Omental fat pad (tissue), 4 donors: ENCODE measurements around the gene SLC22A7. TPM values are rescaled to one million over a fixed set of nuclear protein-coding genes. Genes with fewer than 3 reads are reported as not detected.

Experiments
- ATAC-seq: fragments of 150-250 bp; one replicate; pipeline ENCODE4 v1.9.1; 2016; ENCODE audit warnings: mild to moderate bottlenecking, moderate library complexity; ENCODE audit not compliant: low FRiP score
- DNase-seq: peaks from one replicate; pipeline ENCODE4 v3.0.0-alpha.2; 2019; ENCODE audit warnings: low spot score
- total RNA-seq, 4 donors: library from RNA; depleted of rRNA; stranded (reverse); fragments of >200 nt; gene quantifications; one replicate each; pipeline ENCODE4 v1.1.0, GENCODE V29; 2016
- TF ChIP-seq, protein P1 (sequence below), 3 donors: fragments of 450-650 bp; IDR thresholded peaks; one replicate each; pipeline ENCODE4 v1.5.1; 2016 to 2017; ENCODE audit warnings: antibody characterized with exemption in 3 of 3, mild to moderate bottlenecking in 3 of 3, moderate library complexity in 2 of 3

Gene SLC22A7
- total RNA-seq, 4 donors from 2014 or later = not detected

GRCh38 chr6:43261198-43261597, 36.9 kb upstream of the SLC22A7 start:
- DNase-seq (no peak), ATAC-seq (no peak)

GRCh38 chr6:43262000-43262779, 35.9 kb upstream of the SLC22A7 start:
- ATAC-seq (no peak), DNase-seq (no peak)
- TF ChIP-seq, protein P1, sequence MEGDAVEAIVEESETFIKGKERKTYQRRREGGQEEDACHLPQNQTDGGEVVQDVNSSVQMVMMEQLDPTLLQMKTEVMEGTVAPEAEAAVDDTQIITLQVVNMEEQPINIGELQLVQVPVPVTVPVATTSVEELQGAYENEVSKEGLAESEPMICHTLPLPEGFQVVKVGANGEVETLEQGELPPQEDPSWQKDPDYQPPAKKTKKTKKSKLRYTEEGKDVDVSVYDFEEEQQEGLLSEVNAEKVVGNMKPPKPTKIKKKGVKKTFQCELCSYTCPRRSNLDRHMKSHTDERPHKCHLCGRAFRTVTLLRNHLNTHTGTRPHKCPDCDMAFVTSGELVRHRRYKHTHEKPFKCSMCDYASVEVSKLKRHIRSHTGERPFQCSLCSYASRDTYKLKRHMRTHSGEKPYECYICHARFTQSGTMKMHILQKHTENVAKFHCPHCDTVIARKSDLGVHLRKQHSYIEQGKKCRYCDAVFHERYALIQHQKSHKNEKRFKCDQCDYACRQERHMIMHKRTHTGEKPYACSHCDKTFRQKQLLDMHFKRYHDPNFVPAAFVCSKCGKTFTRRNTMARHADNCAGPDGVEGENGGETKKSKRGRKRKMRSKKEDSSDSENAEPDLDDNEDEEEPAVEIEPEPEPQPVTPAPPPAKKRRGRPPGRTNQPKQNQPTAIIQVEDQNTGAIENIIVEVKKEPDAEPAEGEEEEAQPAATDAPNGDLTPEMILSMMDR (IDR thresholded peaks at IDR 0.05) = no peak

More at GRCh38 chr6:43261198-43261597, 36.9 kb upstream of the SLC22A7 start:
- TF ChIP-seq, protein P1 (IDR thresholded peaks at IDR 0.05) = no peak

- TF ChIP-seq, protein P1 (IDR thresholded peaks at IDR 0.05) = no peak
- DNase-seq (no peak), ATAC-seq (no peak)
These were observed 35.2 kb upstream of the SLC22A7 start for GRCh38 chr6:43262780-43263313.

- TF ChIP-seq, protein P1 (IDR thresholded peaks at IDR 0.05) = no peak
- DNase-seq (peak; percentile 33), ATAC-seq (peak; percentile 58)
These were observed 34.5 kb upstream of the SLC22A7 start for GRCh38 chr6:43263314-43264178.

DNA sequence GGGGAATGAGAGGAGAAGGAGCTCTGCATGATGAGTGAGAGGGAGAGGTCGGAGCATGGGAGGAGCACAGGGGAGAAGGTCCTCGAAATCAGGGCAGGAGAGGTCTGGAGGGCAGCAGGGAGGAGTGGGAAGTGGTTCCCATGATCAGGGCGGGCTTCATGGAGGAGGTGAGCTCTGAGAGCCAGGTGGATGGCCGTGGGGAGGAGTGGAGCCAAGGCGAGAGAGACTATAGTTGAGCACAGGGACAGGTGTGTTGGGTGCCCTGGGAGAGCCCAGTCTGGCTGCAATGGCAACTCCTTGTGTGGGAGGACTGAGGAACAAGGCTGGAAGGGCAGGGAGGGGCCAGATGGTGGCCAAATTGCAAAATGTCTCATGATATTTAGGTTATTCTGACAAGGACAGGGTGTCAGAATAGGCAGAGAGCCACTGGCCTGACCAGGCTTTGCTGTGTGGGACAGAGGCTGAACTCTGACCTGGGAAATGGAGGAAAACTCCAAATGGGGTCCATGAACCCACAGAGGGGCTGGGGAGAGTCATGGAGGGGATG, 33.4 kb upstream of the SLC22A7 start:
- TF ChIP-seq, protein P1 (IDR thresholded peaks at IDR 0.05) = no peak
- DNase-seq (no peak), ATAC-seq (no peak)

GRCh38 chr6:43265564-43265963, 32.5 kb upstream of the SLC22A7 start:
- DNase-seq = no peak
- no peak for ATAC-seq
- TF ChIP-seq, protein P1 (IDR thresholded peaks at IDR 0.05) = no peak
